BJ (cell line): ENCODE results near the gene XKR8. TPM values are rescaled to one million over a fixed set of nuclear protein-coding genes. Genes with fewer than 3 reads are reported as not detected.

Experiments used
- CTCF ChIA-PET: fragments of 350-600 bp; formaldehyde crosslinking; extraction: SDS; loops from one replicate; lab custom pipeline; 2021; ENCODE audit warnings: antibody characterized with exemption, inconsistent platforms; lab: Yijun Ruan, JAX
- POLR2A ChIA-PET: fragments of 300-600 bp; sonication (Branson Sonifier 250); formaldehyde crosslinking; extraction: SDS; loops from one replicate; lab custom pipeline; 2021; ENCODE audit warnings: antibody characterized with exemption; lab: Charles Lee
- DNase-seq: peaks from one replicate; pipeline ENCODE4 v3.0.0-alpha.2; 2011; ENCODE audit warnings: low read depth
- H3K27me3 ChIP-seq: 2 replicates; pipeline ENCODE4 v1.6.0; 2011; ENCODE audit warnings: low read length; ENCODE audit not compliant: control insufficient read depth, insufficient read depth
- H3K36me3 ChIP-seq: 2 replicates; pipeline ENCODE4 v1.5.1; 2011; ENCODE audit warnings: low read length; ENCODE audit not compliant: control insufficient read depth, insufficient read depth
- H3K4me3 ChIP-seq: 2 replicates; pipeline ENCODE4 v1.5.1; 2011; ENCODE audit warnings: low read depth, mild to moderate bottlenecking, control low read depth, low read length
- CTCF ChIP-seq: IDR thresholded peaks from 2 replicates; pipeline ENCODE4 v1.5.1; 2011; ENCODE audit warnings: low read depth, mild to moderate bottlenecking, control low read depth, inconsistent platforms, low read length, moderate library complexity; ENCODE audit not compliant: insufficient read depth
- polyA plus RNA-seq: library from polyadenylated mRNA; depleted of rRNA; stranded (reverse); fragments of >200 nt; gene quantifications from 2 replicates; pipeline ENCODE4 v1.2.3, GENCODE V29; 2011

XKR8 gene
- polyA plus RNA-seq, 1 experiment = 13.2 TPM

- TF ChIP-seq CTCF = no peak
- no peak for DNase-seq
- H3K27me3 ChIP-seq = peaks cover 3% of the 10 kb centered on the region
- H3K36me3 ChIP-seq = no peaks in the 10 kb centered on the region
- CTCF ChIA-PET = interaction anchor here (1.6 kb wide), 1 partner anchor 21 kb away, joined by 6 read pairs; no protein-coding TSS in a partner anchor
- H3K4me3 ChIP-seq = no peak overlapping the region
- POLR2A ChIA-PET = no interaction called here
Observed at GRCh38 chr1:27936370-27936769, 23.4 kb upstream of the XKR8 start.

- Histone ChIP-seq H3K36me3 (no peaks in the 10 kb centered on the region), H3K4me3 (no peak overlapping the region), H3K27me3 (peaks cover 3% of the 10 kb centered on the region)
- no peak for TF ChIP-seq CTCF
- ChIA-PET POLR2A (no interaction called here), CTCF (interaction anchor here (1.6 kb wide), 1 partner anchor 20 kb away, joined by 6 read pairs; no protein-coding TSS in a partner anchor)
- no peak for DNase-seq
Observed at GRCh38 chr1:27937524-27937836, 22.3 kb upstream of the XKR8 start.

- no peak for DNase-seq
- no peak for TF ChIP-seq CTCF
- H3K4me3 ChIP-seq = no peak overlapping the region
- POLR2A ChIA-PET = no interaction called here
- no peaks in the 10 kb centered on the region for H3K36me3 ChIP-seq
- CTCF ChIA-PET = interaction anchor here (0.8 to 3.1 kb wide), 2 partner anchors 13 to 15 kb away, joined by 3 to 10 read pairs; no protein-coding TSS in a partner anchor
- H3K27me3 ChIP-seq = peaks cover 3% of the 10 kb centered on the region
Observed at GRCh38 chr1:27938488-27938887, 21.3 kb upstream of the XKR8 start.

- Histone ChIP-seq H3K4me3 (no peak overlapping the region), H3K27me3 (peaks cover 3% of the 10 kb centered on the region; the same call in 1 of the 2 replicates), H3K36me3 (no peaks in the 10 kb centered on the region)
- peak; percentile 37 for TF ChIP-seq CTCF
- no peak for DNase-seq
- POLR2A ChIA-PET = no interaction called here
- CTCF ChIA-PET = interaction anchor here (0.8 to 3.1 kb wide), 8 partner anchors 10 to 80 kb away, joined by 3 to 13 read pairs (median 6); no protein-coding TSS in a partner anchor
Observed at GRCh38 chr1:27940297-27940696, 19.5 kb upstream of the XKR8 start.

GRCh38 chr1:27940870-27941560 lies 18.8 kb upstream of the XKR8 start:
- ChIA-PET CTCF (interaction anchor here (0.8 to 3.1 kb wide), 9 partner anchors 11 to 81 kb away, joined by 3 to 13 read pairs (median 5); no protein-coding TSS in a partner anchor), POLR2A (no interaction called here)
- H3K27me3 ChIP-seq = peaks cover 3% of the 10 kb centered on the region; the same call in 1 of the 2 replicates
- H3K36me3 ChIP-seq = no peaks in the 10 kb centered on the region
- DNase-seq = no peak
- TF ChIP-seq CTCF = no peak
- H3K4me3 ChIP-seq = no peak overlapping the region
